Coronary artery (tissue), 2 donors: ENCODE data around the gene OSBPL2.

Experiments used
- DNase-seq: peaks from one replicate; pipeline ENCODE4 v3.0.0-alpha.2; 2017; ENCODE audit warnings: low spot score
- H3K27ac ChIP-seq, 2 donors: fragments of 200-600 bp; sonication (generic); one replicate each; pipeline ENCODE4 v1.5.1; 2016 to 2019
- H3K4me3 ChIP-seq: fragments of 200-600 bp; sonication (generic); 2 replicates; pipeline ENCODE4 v1.5.1; 2016; ENCODE audit warnings: mild to moderate bottlenecking, moderate library complexity
- CTCF ChIP-seq: fragments of 200-600 bp; sonication (generic); IDR thresholded peaks from one replicate; pipeline ENCODE4 v1.5.1; 2019; ENCODE audit warnings: antibody characterized with exemption

The OSBPL2 gene

GRCh38 chr20:62201173-62202082 lies 36.9 kb upstream of the OSBPL2 start:
- no peak for TF ChIP-seq CTCF
- no peak for DNase-seq
- H3K4me3 ChIP-seq = no peak overlapping the region

GRCh38 chr20:62202083-62202395 lies 36.3 kb upstream of the OSBPL2 start:
- no peak for DNase-seq
- Histone ChIP-seq H3K27ac (no peak overlapping the region), H3K4me3 (no peak overlapping the region)
- no peak for TF ChIP-seq CTCF

More at GRCh38 chr20:62201173-62202082, 36.9 kb upstream of the OSBPL2 start:
- no peak overlapping the region for H3K27ac ChIP-seq

- no peak for DNase-seq
- Histone ChIP-seq H3K27ac (no peak overlapping the region), H3K4me3 (no peak overlapping the region)
- no peak for TF ChIP-seq CTCF
Observed at GRCh38 chr20:62202676-62203377, 35.5 kb upstream of the OSBPL2 start.

- DNase-seq = no peak
- TF ChIP-seq CTCF = no peak
- Histone ChIP-seq H3K27ac (no peak overlapping the region), H3K4me3 (no peak overlapping the region)
Observed at GRCh38 chr20:62203378-62204030, 34.8 kb upstream of the OSBPL2 start.

- H3K27ac ChIP-seq = no peak overlapping the region
- no peak overlapping the region for H3K4me3 ChIP-seq
- no peak for TF ChIP-seq CTCF
- DNase-seq = no peak
Observed at GRCh38 chr20:62205618-62206387, 32.5 kb upstream of the OSBPL2 start.

GRCh38 chr20:62206388-62206775 lies 31.9 kb upstream of the OSBPL2 start:
- no peak for TF ChIP-seq CTCF
- DNase-seq = no peak

More at GRCh38 chr20:62206388-62206775, 31.9 kb upstream of the OSBPL2 start:
- Histone ChIP-seq H3K27ac (no peak overlapping the region), H3K4me3 (no peak overlapping the region)
